Breast epithelium (tissue), 4 donors: ENCODE data around the gene UNC119. TPM values are rescaled to one million over a fixed set of nuclear protein-coding genes. Genes with fewer than 3 reads are reported as not detected.
A peak's percentile ranks its signal among the peaks of the same experiment; 100 is the strongest.

Experiments
- DNase-seq, 2 donors: peaks; one replicate each; pipeline ENCODE4 v3.0.0-alpha.2; 2019; ENCODE audit warnings: low spot score in 2 of 2
- H3K27ac ChIP-seq, 2 donors: fragments of 200-600 bp; sonication (generic) in 1 of 2; one replicate each; pipeline ENCODE4 v1.5.1; 2016 to 2019; ENCODE audit warnings: mild to moderate bottlenecking in 1 of 2
- H3K27me3 ChIP-seq, 2 donors: fragments of 200-600 bp; sonication (generic) in 1 of 2; one replicate each; pipeline versions ENCODE4 v1.5.1 to v1.6.0; 2017 to 2019; ENCODE audit warnings: control low read depth in 1 of 2, mild to moderate bottlenecking in 1 of 2
- H3K36me3 ChIP-seq: fragments of 200-600 bp; one replicate; pipeline ENCODE4 v1.5.1; 2019
- H3K4me1 ChIP-seq, 2 donors: fragments of 200-600 bp; sonication (generic); one replicate each; pipeline ENCODE4 v1.5.1; 2016 to 2019; ENCODE audit warnings: control low read depth in 1 of 2
- H3K4me3 ChIP-seq, 3 donors: fragments of 200-600 bp; sonication (generic); 1 replicate in 2 of 3; 2 replicates in 1 of 3; pipeline ENCODE4 v1.5.1; 2016 to 2019; ENCODE audit warnings: mild to moderate bottlenecking in 3 of 3, moderate library complexity in 2 of 3
- H3K9me3 ChIP-seq, 2 donors: fragments of 200-600 bp; sonication (generic) in 1 of 2; one replicate each; pipeline ENCODE4 v1.5.1; 2016 to 2019; ENCODE audit warnings: control low read depth in 1 of 2
- CTCF ChIP-seq, 3 donors: fragments of 450-650 bp; IDR thresholded peaks; one replicate each; pipeline ENCODE4 v1.5.1; 2016 to 2017; ENCODE audit warnings: antibody characterized with exemption in 3 of 3, mild to moderate bottlenecking in 3 of 3, moderate library complexity in 3 of 3
- POLR2A ChIP-seq: fragments of 450-650 bp; IDR thresholded peaks from one replicate; pipeline ENCODE4 v1.6.1; 2016; ENCODE audit warnings: antibody characterized with exemption, mild to moderate bottlenecking, moderate library complexity
- POLR2AphosphoS5 ChIP-seq, 3 donors: sonication (generic); formaldehyde crosslinking; IDR thresholded peaks; one replicate each; pipeline ENCODE4 v1.6.1; 2017; ENCODE audit warnings: antibody characterized with exemption in 3 of 3
- intact Hi-C: fragments of 100-400 bp; cut with DNase I; formaldehyde crosslinking; loops from one replicate; pipeline ENCODE4 v1.15.1; 2023; ENCODE audit warnings: low total_unique reads
- total RNA-seq, 3 donors: library from RNA; depleted of rRNA; stranded (reverse); fragments of >200 nt; gene quantifications; one replicate each; pipeline ENCODE4 v1.1.0, GENCODE V29; 2016

Gene UNC119
- total RNA-seq, 3 donors from 2014 or later: 19.2 to 34.1 (median 32.9) TPM

GRCh38 chr17:28567604-28568003 lies 15.2 kb upstream of the UNC119 start:
- Histone ChIP-seq H3K36me3 (no peaks in the 10 kb centered on the region), H3K4me3 (no peak overlapping the region), H3K4me1 (no peaks in the 10 kb centered on the region), H3K9me3 (no peaks in the 10 kb centered on the region), H3K27ac (no peak overlapping the region), H3K27me3 (no peaks in the 10 kb centered on the region)
- no peak for DNase-seq
- intact Hi-C loops: no loop called here
- TF ChIP-seq POLR2A: no peak
- TF ChIP-seq POLR2AphosphoS5 (IDR thresholded peaks at IDR 0.05): no peak
- no peak for TF ChIP-seq CTCF (IDR thresholded peaks at IDR 0.05)

- Histone ChIP-seq H3K9me3 (no peaks in the 10 kb centered on the region), H3K4me3 (no peak overlapping the region), H3K27me3 (no peaks in the 10 kb centered on the region), H3K36me3 (no peaks in the 10 kb centered on the region), H3K27ac (no peak overlapping the region), H3K4me1 (no peaks in the 10 kb centered on the region)
- intact Hi-C loops: loop anchor here (2.0 kb wide), 1 partner anchor 65 kb away; no protein-coding TSS in a partner anchor
- DNase-seq: no peak
- TF ChIP-seq CTCF (IDR thresholded peaks at IDR 0.05) (no peak), POLR2A (no peak)
Observed at GRCh38 chr17:28563475-28563874, 11.1 kb upstream of the UNC119 start.

- intact Hi-C loops: no loop called here
- no peak for DNase-seq
- Histone ChIP-seq H3K27me3 (no peaks in the 10 kb centered on the region), H3K4me1 (peaks cover 0 to 10% of the 10 kb centered on the region in 2 donors), H3K36me3 (peaks cover 10% of the 10 kb centered on the region), H3K4me3 (no peak overlapping the region), H3K9me3 (no peaks in the 10 kb centered on the region), H3K27ac (no peak overlapping the region)
- no peak for TF ChIP-seq CTCF (IDR thresholded peaks at IDR 0.05)
- TF ChIP-seq POLR2AphosphoS5 (IDR thresholded peaks at IDR 0.05): no peak
- no peak for TF ChIP-seq POLR2A
Observed at GRCh38 chr17:28555022-28555421, 2.6 kb upstream of the UNC119 start.

- H3K9me3 ChIP-seq: no peaks in the 10 kb centered on the region
- H3K27ac ChIP-seq: no peak overlapping the region
- peaks cover 0 to 10% of the 10 kb centered on the region in 2 donors for H3K4me1 ChIP-seq
- DNase-seq: no peak
- peaks cover 10% of the 10 kb centered on the region for H3K36me3 ChIP-seq
- H3K27me3 ChIP-seq: no peaks in the 10 kb centered on the region
- no peak for TF ChIP-seq CTCF (IDR thresholded peaks at IDR 0.05)
- no peak for TF ChIP-seq POLR2AphosphoS5 (IDR thresholded peaks at IDR 0.05)
- no peak for TF ChIP-seq POLR2A
- intact Hi-C loops: no loop called here
- H3K4me3 ChIP-seq: no peak overlapping the region
Observed at GRCh38 chr17:28554565-28554964, 2.1 kb upstream of the UNC119 start.

- TF ChIP-seq POLR2A: no peak
- no peak for TF ChIP-seq CTCF (IDR thresholded peaks at IDR 0.05)
- TF ChIP-seq POLR2AphosphoS5 (IDR thresholded peaks at IDR 0.05): no peak
- DNase-seq: no peak
- Histone ChIP-seq H3K27me3 (no peaks in the 10 kb centered on the region), H3K27ac (peak overlapping the region in 1 of 2 donors; percentile 66), H3K4me3 (peak overlapping the region in 2 of 3 donors; percentile 81 to 95), H3K4me1 (peaks cover 0 to 10% of the 10 kb centered on the region in 2 donors), H3K36me3 (peaks cover 10% of the 10 kb centered on the region), H3K9me3 (no peaks in the 10 kb centered on the region)
- intact Hi-C loops: no loop called here
Observed at GRCh38 chr17:28553000-28553505, 629 bp upstream of the UNC119 start.
